ENCODE data around the gene PROCA1. TPM values are rescaled to one million over a fixed set of nuclear protein-coding genes. Genes with fewer than 3 reads are reported as not detected.

Gene PROCA1
- total and polyA plus RNA-seq, 2 donors from 2014 or later = 3.4 to 3.5 TPM

DNA sequence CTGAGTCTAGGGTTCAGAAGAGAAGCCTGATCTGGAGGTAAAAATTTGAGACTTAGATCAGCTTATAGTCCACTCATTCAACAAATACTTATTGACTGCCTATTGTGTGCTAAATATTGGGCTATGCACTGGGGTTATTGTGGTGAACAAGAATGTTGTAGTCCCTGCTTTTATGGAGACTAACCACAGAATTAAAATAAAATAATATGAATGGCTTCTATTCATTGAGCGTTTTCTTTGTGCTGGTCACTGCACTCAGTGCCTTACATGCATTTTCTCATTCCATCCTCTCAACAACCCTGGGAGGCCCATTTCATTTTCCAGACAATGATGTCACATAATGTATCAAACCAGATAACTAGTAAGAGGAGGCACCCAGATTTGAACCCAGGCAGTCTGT, 21.7 kb upstream of the PROCA1 start:
- intact Hi-C loops (cut with DNase I) = no loop called here
- DNase-seq (no peak), FAIRE-seq (no peak)
- Histone ChIP-seq H3K27me3 (ENCODE audit: control insufficient read depth, insufficient read depth, low read length) (no peaks in the 10 kb centered on the region), H3K9me3 (ENCODE audit: control insufficient read depth in 2 of 3, insufficient read depth in 1 of 3, low read length in 3 of 3) (no peaks in the 10 kb centered on the region), H3K27ac (ENCODE audit: low read depth in 2 of 2, low read length in 2 of 2) (no peak overlapping the region), H3K4me3 (ENCODE audit: low read length in 3 of 3) (no peak overlapping the region), H3K9ac (ENCODE audit: low read length in 3 of 3) (no peak overlapping the region), H3K4me1 (ENCODE audit: control insufficient read depth in 2 of 3, insufficient read depth in 2 of 3, low read depth in 1 of 3, low read length in 3 of 3) (no peaks in the 10 kb centered on the region), H3K36me3 (ENCODE audit: control insufficient read depth in 2 of 3, insufficient read depth in 3 of 3, low read length in 3 of 3) (peaks cover 0 to 2% (median 0%) of the 10 kb centered on the region in 3 donors)
- TF ChIP-seq, protein P1, sequence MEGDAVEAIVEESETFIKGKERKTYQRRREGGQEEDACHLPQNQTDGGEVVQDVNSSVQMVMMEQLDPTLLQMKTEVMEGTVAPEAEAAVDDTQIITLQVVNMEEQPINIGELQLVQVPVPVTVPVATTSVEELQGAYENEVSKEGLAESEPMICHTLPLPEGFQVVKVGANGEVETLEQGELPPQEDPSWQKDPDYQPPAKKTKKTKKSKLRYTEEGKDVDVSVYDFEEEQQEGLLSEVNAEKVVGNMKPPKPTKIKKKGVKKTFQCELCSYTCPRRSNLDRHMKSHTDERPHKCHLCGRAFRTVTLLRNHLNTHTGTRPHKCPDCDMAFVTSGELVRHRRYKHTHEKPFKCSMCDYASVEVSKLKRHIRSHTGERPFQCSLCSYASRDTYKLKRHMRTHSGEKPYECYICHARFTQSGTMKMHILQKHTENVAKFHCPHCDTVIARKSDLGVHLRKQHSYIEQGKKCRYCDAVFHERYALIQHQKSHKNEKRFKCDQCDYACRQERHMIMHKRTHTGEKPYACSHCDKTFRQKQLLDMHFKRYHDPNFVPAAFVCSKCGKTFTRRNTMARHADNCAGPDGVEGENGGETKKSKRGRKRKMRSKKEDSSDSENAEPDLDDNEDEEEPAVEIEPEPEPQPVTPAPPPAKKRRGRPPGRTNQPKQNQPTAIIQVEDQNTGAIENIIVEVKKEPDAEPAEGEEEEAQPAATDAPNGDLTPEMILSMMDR (IDR thresholded peaks at IDR 0.05; ENCODE audit: borderline replicate concordance, extremely low read depth, insufficient read depth) = no peak

DNA sequence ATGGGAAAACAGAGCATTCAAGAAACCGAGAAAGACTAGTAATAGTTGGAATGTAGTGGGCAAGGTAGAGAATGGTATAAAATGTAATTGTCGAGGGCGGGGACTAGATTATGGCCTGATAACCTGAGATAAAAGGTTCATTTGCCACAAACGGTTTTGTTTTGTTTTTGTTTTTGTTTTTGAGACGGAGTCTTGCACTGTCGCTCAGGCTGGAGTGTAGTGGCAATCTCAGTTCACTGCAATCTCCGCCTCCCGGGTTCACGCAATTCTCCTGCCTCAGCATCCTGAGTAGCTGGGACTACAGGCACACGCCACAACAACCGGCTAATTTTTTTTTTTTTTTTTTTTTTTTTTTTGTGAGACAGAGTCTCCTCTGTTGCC, 18.3 kb upstream of the PROCA1 start:
- H3K9me3 ChIP-seq (ENCODE audit: control insufficient read depth in 2 of 3, insufficient read depth in 1 of 3, low read length in 3 of 3) = no peaks in the 10 kb centered on the region
- H3K27ac ChIP-seq (ENCODE audit: low read depth in 2 of 2, low read length in 2 of 2) = no peak overlapping the region
- H3K27me3 ChIP-seq (ENCODE audit: control insufficient read depth, insufficient read depth, low read length) = no peaks in the 10 kb centered on the region
- H3K4me1 ChIP-seq (ENCODE audit: control insufficient read depth in 2 of 3, insufficient read depth in 2 of 3, low read depth in 1 of 3, low read length in 3 of 3) = peaks cover 0 to 15% (median 0%) of the 10 kb centered on the region in 3 donors
- no peak overlapping the region for H3K9ac ChIP-seq (ENCODE audit: low read length in 3 of 3)
- intact Hi-C loops (cut with DNase I) = no loop called here
- peaks cover 0 to 2% (median 0%) of the 10 kb centered on the region in 3 donors for H3K36me3 ChIP-seq (ENCODE audit: control insufficient read depth in 2 of 3, insufficient read depth in 3 of 3, low read length in 3 of 3)
- FAIRE-seq = no peak
- TF ChIP-seq, protein P1 (IDR thresholded peaks at IDR 0.05; ENCODE audit: borderline replicate concordance, extremely low read depth, insufficient read depth) = no peak
- H3K4me3 ChIP-seq (ENCODE audit: low read length in 3 of 3) = no peak overlapping the region
- DNase-seq = no peak

DNA sequence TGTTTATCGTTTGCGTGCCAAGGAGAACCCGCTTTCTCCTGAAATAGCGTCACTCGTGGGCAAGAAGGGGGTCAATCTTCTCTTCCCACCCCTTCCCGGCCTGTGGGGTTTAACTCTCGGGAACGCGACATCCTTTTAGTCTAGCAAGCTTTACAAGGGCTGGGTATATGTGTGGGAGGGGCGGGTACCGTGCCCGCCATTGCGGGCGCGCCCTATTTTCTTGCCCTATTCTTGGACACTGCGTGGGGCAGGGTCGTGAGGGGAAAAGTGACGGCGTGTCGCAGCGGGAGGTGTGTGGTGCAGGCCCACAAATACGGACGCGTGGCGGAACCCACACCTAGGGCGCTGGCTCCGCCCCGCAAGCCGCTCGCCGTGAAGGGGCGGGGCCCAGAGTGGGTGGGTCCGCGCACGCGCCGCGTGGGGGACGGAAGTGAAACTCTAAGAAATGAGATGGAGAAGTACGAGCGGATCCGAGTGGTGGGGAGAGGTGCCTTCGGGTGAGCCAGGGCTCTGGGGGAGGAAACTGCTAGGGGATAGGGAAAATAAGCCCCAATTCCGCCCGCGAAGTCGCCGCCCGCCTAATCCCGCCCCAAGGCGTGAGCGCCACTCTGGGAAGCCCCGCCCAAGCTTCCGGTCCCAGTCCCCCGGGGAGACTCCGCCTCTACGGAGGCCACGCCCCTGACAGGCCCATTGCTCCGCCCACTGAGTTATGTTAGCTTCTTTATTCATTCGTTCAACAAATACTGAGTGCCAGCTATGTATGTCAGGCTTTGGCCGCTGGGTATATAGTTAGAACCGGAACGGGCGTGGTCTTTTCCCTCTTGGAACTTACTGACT, 16.9 kb upstream of the PROCA1 start, which contains the start of gene NEK8:
NEK8 (plus strand) TSS at position 425 of the 837 bp plus-strand sequence; CDS start at position 451, 26 bp downstream.
- no peak for FAIRE-seq
- H3K4me1 ChIP-seq (ENCODE audit: control insufficient read depth in 2 of 3, insufficient read depth in 2 of 3, low read depth in 1 of 3, low read length in 3 of 3) = peaks cover 0 to 16% (median 0%) of the 10 kb centered on the region in 3 donors

More for the DNA sequence above, 16.9 kb upstream of the PROCA1 start, which contains the start of gene NEK8:
- H3K4me3 ChIP-seq (ENCODE audit: low read length in 3 of 3) = peak within 1 kb of the TSS; percentile 75 to 95 (median 92)
- DNase-seq = peak; percentile 96 to 98 (median 97)
- intact Hi-C loops (cut with DNase I) = no loop called here
- H3K27me3 ChIP-seq (ENCODE audit: control insufficient read depth, insufficient read depth, low read length) = no peaks in the 10 kb centered on the region
- H3K9ac ChIP-seq (ENCODE audit: low read length in 3 of 3) = peak within 1 kb of the TSS; percentile 35 to 79 (median 71)
- H3K36me3 ChIP-seq (ENCODE audit: control insufficient read depth in 2 of 3, insufficient read depth in 3 of 3, low read length in 3 of 3) = peaks cover under 1 to 9% (median under 1%) of the 10 kb centered on the region in 3 donors
- no peaks in the 10 kb centered on the region for H3K9me3 ChIP-seq (ENCODE audit: control insufficient read depth in 2 of 3, insufficient read depth in 1 of 3, low read length in 3 of 3)
- H3K27ac ChIP-seq (ENCODE audit: low read depth in 2 of 2, low read length in 2 of 2) = peak within 1 kb of the TSS; percentile 96 to 99
- TF ChIP-seq, protein P1 (IDR thresholded peaks at IDR 0.05; ENCODE audit: borderline replicate concordance, extremely low read depth, insufficient read depth) = no peak
